IPS DF 4.7 (cell line): ENCODE data around the gene CTBP2.
"Not testable (repeated sequence)": the region's sequence is repeated elsewhere in the genome, so short reads cannot be mapped to it uniquely, and the experiment has no call there.

Source experiments
- DNase-seq: peaks from one replicate; pipeline ENCODE4 v3.0.0-alpha.2; 2013; ENCODE audit warnings: low spot score; ENCODE audit errors: extremely low read depth

Gene CTBP2

GRCh38 chr10:125186431-125187170 lies 26.2 kb upstream of the CTBP2 start:
- no peak for DNase-seq

GRCh38 chr10:125179107-125179506 lies 18.7 kb upstream of the CTBP2 start:
- DNase-seq, result not testable (repeated sequence)

- no peak for DNase-seq
Measured at GRCh38 chr10:125177641-125178640, 17.6 kb upstream of the CTBP2 start.

GRCh38 chr10:125175807-125176206 lies 15.4 kb upstream of the CTBP2 start:
- no peak for DNase-seq

- DNase-seq, result no peak
Measured at GRCh38 chr10:125174360-125174759, 14.0 kb upstream of the CTBP2 start.

- DNase-seq, result no peak
Measured at GRCh38 chr10:125172694-125173093, 12.3 kb upstream of the CTBP2 start.

- no peak for DNase-seq
Measured at GRCh38 chr10:125171402-125172306, 11.3 kb upstream of the CTBP2 start.

GRCh38 chr10:125169915-125170314 lies 9.6 kb upstream of the CTBP2 start:
- DNase-seq, result no peak

GRCh38 chr10:125169279-125169678 lies 8.9 kb upstream of the CTBP2 start:
- no peak for DNase-seq

- DNase-seq, result no peak
Measured at GRCh38 chr10:125166658-125167057, 6.3 kb upstream of the CTBP2 start.

GRCh38 chr10:125165584-125166573 lies 5.5 kb upstream of the CTBP2 start:
- no peak for DNase-seq

- no peak for DNase-seq
Measured at GRCh38 chr10:125164421-125164820, 4.1 kb upstream of the CTBP2 start.

- no peak for DNase-seq
Measured at GRCh38 chr10:125163803-125164202, 3.4 kb upstream of the CTBP2 start.

- DNase-seq, result not testable (repeated sequence)
Measured at GRCh38 chr10:125163312-125163711, 2.9 kb upstream of the CTBP2 start.

GRCh38 chr10:125162120-125162931 lies 2.0 kb upstream of the CTBP2 start:
- DNase-seq, result no peak

GRCh38 chr10:125161707-125162119 lies 1.4 kb upstream of the CTBP2 start:
- DNase-seq, result no peak

- no peak for DNase-seq
Measured at GRCh38 chr10:125160856-125161706, 718 bp upstream of the CTBP2 start.

- DNase-seq, result no peak
Measured at GRCh38 chr10:125159486-125159931, 854 bp downstream of the CTBP2 start.
